H1 (cell line): ENCODE data around the gene SSU72. TPM values are rescaled to one million over a fixed set of nuclear protein-coding genes. Genes with fewer than 3 reads are reported as not detected.

Experiments
- CTCF ChIA-PET: fragments of 300-600 bp; sonication (Branson Sonifier 250); formaldehyde crosslinking; loops from one replicate; lab custom pipeline; 2021; ENCODE audit not compliant: partially characterized antibody; lab: Charles Lee
- POLR2A ChIA-PET: fragments of 300-600 bp; sonication (Branson Sonifier 250); formaldehyde crosslinking; loops from one replicate; lab custom pipeline; 2021; ENCODE audit warnings: inconsistent platforms; ENCODE audit not compliant: partially characterized antibody; lab: Charles Lee
- DNase-seq, 2 experiments: peaks; one replicate each; pipeline versions ENCODE4 v3.0.0 to v3.0.0-alpha.2; 2010 to 2022; ENCODE audit warnings: low spot score in 2 of 2, low read depth in 1 of 2, mixed read lengths in 1 of 2
- FAIRE-seq: peaks from 2 replicates; lab custom pipeline; 2011; peaks lifted over from hg19 to GRCh38; lab: Jason Lieb, UNC
- H2AFZ ChIP-seq: 2 replicates; pipeline ENCODE4 v1.8.1; 2012; ENCODE audit warnings: low read length, inconsistent platforms
- H2AK5ac ChIP-seq: 2 replicates; pipeline ENCODE4 v1.6.1; 2013; ENCODE audit warnings: low read depth, low read length
- H2BK120ac ChIP-seq: replicated peaks from 2 replicates; pipeline ENCODE3; 2013; ENCODE audit warnings: low read depth, low read length, inconsistent platforms
- H2BK12ac ChIP-seq: 2 replicates; pipeline ENCODE4 v1.6.1; 2013; ENCODE audit warnings: low read depth, low read length
- H2BK15ac ChIP-seq: 2 replicates; pipeline ENCODE4 v1.6.1; 2013; ENCODE audit warnings: low read length
- H2BK20ac ChIP-seq: 2 replicates; pipeline ENCODE4 v1.6.1; 2013; ENCODE audit warnings: low read length
- H2BK5ac ChIP-seq: 2 replicates; pipeline ENCODE4 v1.6.1; 2013; ENCODE audit warnings: low read depth, low read length
- H3K14ac ChIP-seq: 2 replicates; pipeline ENCODE4 v1.6.1; 2013; ENCODE audit warnings: inconsistent platforms; ENCODE audit not compliant: insufficient read length
- H3K18ac ChIP-seq: 2 replicates; pipeline ENCODE4 v1.6.1; 2013; ENCODE audit warnings: low read length; ENCODE audit errors: extremely low read depth
- H3K23ac ChIP-seq: 2 replicates; pipeline ENCODE4 v1.6.1; 2013; ENCODE audit warnings: inconsistent platforms; ENCODE audit not compliant: insufficient read length
- H3K23me2 ChIP-seq: 2 replicates; pipeline ENCODE4 v1.6.1; 2013; ENCODE audit warnings: low read depth, low read length
- H3K27ac ChIP-seq: 2 replicates; pipeline ENCODE4 v1.6.1; 2011; ENCODE audit warnings: low read depth, low read length, inconsistent platforms
- H3K27me3 ChIP-seq, 4 experiments: replicated peaks in 1 of 4; 1 replicate in 1 of 4; 2 replicates in 3 of 4; pipeline versions ENCODE4 v1.6.1 to v1.8.1; 2011 to 2013; ENCODE audit warnings: low read length in 3 of 4, mild to moderate bottlenecking in 3 of 4, inconsistent platforms in 2 of 4, mixed read lengths in 2 of 4, moderate library complexity in 1 of 4; ENCODE audit not compliant: control insufficient read depth in 3 of 4, insufficient read depth in 3 of 4; ENCODE audit errors: extremely low read depth in 1 of 4
- H3K36me3 ChIP-seq, 4 experiments: 2 replicates each; pipeline versions ENCODE4 v1.6.1 to v1.8.1; 2011 to 2013; ENCODE audit warnings: mild to moderate bottlenecking in 4 of 4, low read length in 3 of 4, moderate library complexity in 2 of 4, control low read depth in 1 of 4, inconsistent platforms in 1 of 4; ENCODE audit not compliant: insufficient read depth in 4 of 4, control insufficient read depth in 2 of 4
- H3K4ac ChIP-seq: replicated peaks from 2 replicates; pipeline ENCODE3; 2013; ENCODE audit warnings: low read length, low read depth, mixed read lengths, inconsistent platforms; ENCODE audit not compliant: insufficient read length
- H3K4me1 ChIP-seq, 4 experiments: replicated peaks in 1 of 4; 1 replicate in 1 of 4; 2 replicates in 3 of 4; pipeline versions ENCODE4 v1.6.1 to v1.8.1; 2011 to 2013; ENCODE audit warnings: low read length in 3 of 4, inconsistent platforms in 2 of 4, mixed read lengths in 1 of 4; ENCODE audit not compliant: insufficient read depth in 4 of 4, control insufficient read depth in 3 of 4
- H3K4me2 ChIP-seq, 2 experiments: 2 replicates each; pipeline versions ENCODE4 v1.6.1 to v1.8.1; 2011 to 2013; ENCODE audit warnings: low read depth in 2 of 2, low read length in 2 of 2, control low read depth in 1 of 2, inconsistent platforms in 1 of 2, mild to moderate bottlenecking in 1 of 2; ENCODE audit not compliant: insufficient read depth in 1 of 2
- H3K4me3 ChIP-seq, 4 experiments: fragments of 200-600, 300-600 bp in 1 of 4; sonication (generic), shearing (Covaris generic), sonication (Bioruptor Twin) in 1 of 4; 2 replicates each; pipeline versions ENCODE4 v1.5.1 to v1.8.1; 2011 to 2016; ENCODE audit warnings: low read length in 4 of 4, low read depth in 3 of 4, control low read depth in 2 of 4, inconsistent platforms in 2 of 4, mild to moderate bottlenecking in 2 of 4, mixed read lengths in 1 of 4, moderate library complexity in 1 of 4; ENCODE audit not compliant: insufficient read depth in 2 of 4; ENCODE audit errors: extremely low read depth in 1 of 4
- H3K56ac ChIP-seq: replicated peaks from 2 replicates; pipeline ENCODE3; 2013; ENCODE audit warnings: low read depth, mild to moderate bottlenecking, mixed read lengths, low read length, inconsistent platforms; ENCODE audit not compliant: insufficient read length
- H3K79me1 ChIP-seq: 2 replicates; pipeline ENCODE4 v1.6.1; 2013; ENCODE audit warnings: low read depth, low read length, control low read depth
- H3K79me2 ChIP-seq, 2 experiments: 2 replicates each; pipeline versions ENCODE4 v1.6.1 to v1.8.1; 2012 to 2013; ENCODE audit warnings: low read length in 2 of 2, mild to moderate bottlenecking in 2 of 2, inconsistent platforms in 1 of 2; ENCODE audit not compliant: insufficient read depth in 2 of 2, control insufficient read depth in 1 of 2
- H3K9ac ChIP-seq, 4 experiments: replicated peaks in 1 of 4; 1 replicate in 1 of 4; 2 replicates in 3 of 4; pipeline versions ENCODE4 v1.6.1 to v1.8.1; 2011 to 2013; ENCODE audit warnings: low read depth in 3 of 4, low read length in 3 of 4, control low read depth in 2 of 4, mild to moderate bottlenecking in 2 of 4, moderate library complexity in 2 of 4, inconsistent platforms in 1 of 4; ENCODE audit errors: extremely low read depth in 1 of 4
- H3K9me3 ChIP-seq, 2 experiments: 2 replicates each; pipeline versions ENCODE4 v1.6.1 to v1.8.1; 2012 to 2013; ENCODE audit warnings: mild to moderate bottlenecking in 2 of 2, moderate library complexity in 2 of 2, control low read depth in 1 of 2, inconsistent platforms in 1 of 2, low read depth in 1 of 2, low read length in 1 of 2, mixed read lengths in 1 of 2; ENCODE audit not compliant: insufficient read depth in 2 of 2
- H4K20me1 ChIP-seq, 2 experiments: replicated peaks in 1 of 2; 2 replicates each; pipeline versions ENCODE3 to v1.8.1; 2011 to 2013; ENCODE audit warnings: inconsistent platforms in 2 of 2, low read length in 2 of 2, mild to moderate bottlenecking in 1 of 2; ENCODE audit not compliant: insufficient read depth in 2 of 2, control insufficient read depth in 1 of 2
- H4K5ac ChIP-seq: 2 replicates; pipeline ENCODE4 v1.6.1; 2013; ENCODE audit warnings: low read length, low read depth, mixed read lengths, inconsistent platforms; ENCODE audit not compliant: insufficient read length
- H4K8ac ChIP-seq: 2 replicates; pipeline ENCODE4 v1.8.0; 2013; ENCODE audit warnings: mild to moderate bottlenecking, moderate library complexity, low read length, inconsistent platforms; ENCODE audit not compliant: insufficient read depth; ENCODE audit errors: extremely low read depth
- H4K91ac ChIP-seq: replicated peaks from 2 replicates; pipeline ENCODE3; 2013; ENCODE audit warnings: low read length, mixed read lengths, inconsistent platforms; ENCODE audit not compliant: insufficient read length
- ATF2 ChIP-seq: IDR thresholded peaks from 2 replicates; pipeline ENCODE4 v1.6.1; 2012; ENCODE audit warnings: low read length, inconsistent platforms
- GABPA ChIP-seq: IDR thresholded peaks from 2 replicates; pipeline ENCODE4 v1.6.1; 2011; ENCODE audit warnings: mild to moderate bottlenecking, low read length, moderate library complexity, borderline replicate concordance; ENCODE audit not compliant: insufficient read depth
- JUND ChIP-seq: IDR thresholded peaks from 2 replicates; pipeline ENCODE4 v1.6.1; 2011; ENCODE audit warnings: mild to moderate bottlenecking, improper control_type of control experiment, low read length
- RAD21 ChIP-seq, 2 experiments: IDR thresholded peaks in 1 of 2; conservative IDR thresholded peaks in 1 of 2; 2 replicates each; pipeline ENCODE4 v1.6.1; 2011; ENCODE audit warnings: low read depth in 2 of 2, low read length in 2 of 2, improper control_type of control experiment in 1 of 2, inconsistent platforms in 1 of 2, mild to moderate bottlenecking in 1 of 2, moderate library complexity in 1 of 2
- RXRA ChIP-seq: IDR thresholded peaks from 2 replicates; pipeline ENCODE4 v1.6.1; 2011; ENCODE audit warnings: low read depth, mild to moderate bottlenecking, low read length, moderate library complexity; ENCODE audit not compliant: insufficient read depth
- TAF7 ChIP-seq: optimal IDR thresholded peaks from 2 replicates; pipeline ENCODE3; 2011; ENCODE audit warnings: low read depth, mild to moderate bottlenecking, inconsistent platforms, low read length, moderate library complexity, borderline replicate concordance
- ZNF274 ChIP-seq: IDR thresholded peaks from 2 replicates; pipeline ENCODE4 v1.7.0; 2012; ENCODE audit warnings: low read length, borderline replicate concordance; ENCODE audit errors: extremely low read depth
- WGBS, 2 experiments: shearing (Covaris generic) in 1 of 2; methylation state at CpG; one replicate each; pipeline versions ENCODE4 v1.1.6 to v1.1.7; 2013 to 2015; ENCODE audit warnings: low lambda C conversion rate in 2 of 2, mixed read lengths in 2 of 2, inconsistent platforms in 1 of 2, low coverage in 1 of 2, missing lambda C conversion rate in 1 of 2; ENCODE audit not compliant: insufficient replicate concordance in 2 of 2, insufficient coverage in 1 of 2, insufficient read length in 1 of 2; ENCODE audit errors: extremely low coverage in 1 of 2, missing lambda C conversion rate in 1 of 2; 5-methylcytosine and 5-hydroxymethylcytosine counted together
- polyA plus RNA-seq, 7 experiments: library from polyadenylated mRNA; depleted of rRNA in 3 of 7; stranded (reverse) in 5 of 7; unstranded in 2 of 7; fragments of >200 nt in 5 of 7; fragments of 200-250 nt in 2 of 7; gene quantifications; 1 replicate in 5 of 7; 2 replicates in 1 of 7; 4 replicates in 1 of 7; pipeline versions ENCODE4 v1.2.1 to v1.2.3, GENCODE V29; 2011 to 2013; ENCODE audit warnings: missing spikeins in 2 of 7, mixed read lengths in 2 of 7
- total RNA-seq: library from RNA; stranded (reverse); fragmentation: NEBNext Ultra II Directional; extraction: Animal tissue kit (Norgen Biotek cat#: 25700); gene quantifications from 2 replicates; pipeline ENCODE4 v1.2.1, GENCODE V29; 2021
- TF ChIP-seq, protein P1 (sequence below): IDR thresholded peaks from 2 replicates; pipeline ENCODE4 v1.6.1; 2011; ENCODE audit warnings: low read depth, mild to moderate bottlenecking, low read length; ENCODE audit not compliant: insufficient read depth

SSU72 gene
- total and polyA plus RNA-seq, 2 of the 8 experiments (the other 6 are each of a cell fraction or from before 2014, with no cell fraction given) = 110 to 165 TPM

- Histone ChIP-seq H2BK15ac (no peak overlapping the region), H3K36me3 (peaks cover 16 to 47% (median 28%) of the 10 kb centered on the region in 4 experiments), H3K4me3 (no peak overlapping the region), H3K14ac (no peak overlapping the region), H2BK120ac (no peak overlapping the region), H2BK5ac (no peak overlapping the region), H4K8ac (no peak overlapping the region), H3K18ac (no peak overlapping the region), H3K4ac (no peak overlapping the region), H3K4me1 (peaks cover 0 to 6% (median 2%) of the 10 kb centered on the region in 4 experiments; a peak in 2 of 7 replicates), H3K23ac (no peak overlapping the region), H4K91ac (no peak overlapping the region), H2BK12ac (no peak overlapping the region), H3K27me3 (no peaks in the 10 kb centered on the region), H3K27ac (no peak overlapping the region), H2AFZ (no peak overlapping the region), H3K79me2 (peaks cover 26 to 62% of the 10 kb centered on the region in 2 experiments), H3K9me3 (no peaks in the 10 kb centered on the region), H3K79me1 (peaks cover 5% of the 10 kb centered on the region), H4K20me1 (peaks cover 27 to 42% of the 10 kb centered on the region in 2 experiments), H3K4me2 (no peak overlapping the region), H2AK5ac (no peak overlapping the region), H4K5ac (no peak overlapping the region), H3K23me2 (peaks cover 2% of the 10 kb centered on the region; the same call in 1 of the 2 replicates), H2BK20ac (no peak overlapping the region), H3K9ac (no peak overlapping the region), H3K56ac (no peak overlapping the region)
- ChIA-PET POLR2A (interaction anchor here (21.2 to 23.0 kb wide), 2 partner anchors 0 to 12 kb away, joined by 367 read pairs; no protein-coding TSS in a partner anchor), CTCF (interaction anchor here (0.6 to 2.9 kb wide), 3 partner anchors 8 to 264 kb away, joined by 3 to 15 read pairs (median 4); no protein-coding TSS in a partner anchor)
- FAIRE-seq (no peak), DNase-seq (no peak)
- WGBS, 2 experiments = 90% methylated on average over 12 of the region's 12 CpGs; no CpG with 5 or more reads in 1 of the 2 experiments
- no peak for TF ChIP-seq JUND
- TF ChIP-seq, protein P1, sequence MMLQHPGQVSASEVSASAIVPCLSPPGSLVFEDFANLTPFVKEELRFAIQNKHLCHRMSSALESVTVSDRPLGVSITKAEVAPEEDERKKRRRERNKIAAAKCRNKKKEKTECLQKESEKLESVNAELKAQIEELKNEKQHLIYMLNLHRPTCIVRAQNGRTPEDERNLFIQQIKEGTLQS = no peak
- no peak for TF ChIP-seq GABPA
- TF ChIP-seq ATF2 = no peak
- no peak for TF ChIP-seq RXRA
- TF ChIP-seq ZNF274 = no peak
- no peak for TF ChIP-seq RAD21 (IDR thresholded peaks at IDR 0.05 in 1 of 2, conservative IDR thresholded peaks at IDR 0.05 in 1 of 2; ENCODE audit: low read depth in 2 of 2, low read length in 2 of 2)
- no peak for TF ChIP-seq TAF7
Measured at GRCh38 chr1:1563688-1564087, 11.0 kb downstream of the SSU72 start.
